Measurements from ENCODE around the gene DPH5.
"Not testable (repeated sequence)": the region's sequence is repeated elsewhere in the genome, so short reads cannot be mapped to it uniquely, and the experiment has no call there.

Gene DPH5

GRCh38 chr1:100960098-100960497 lies 65.5 kb downstream of the DPH5 start:
- TF ChIP-seq SUZ12 (IDR thresholded peaks at IDR 0.05) = no peak
- no peak for TF ChIP-seq TARDBP (IDR thresholded peaks at IDR 0.05)
- no peak for TF ChIP-seq ELF4 (IDR thresholded peaks at IDR 0.05)
- TF ChIP-seq FOXA1 (IDR thresholded peaks at IDR 0.05) = no peak
- no peak for TF ChIP-seq HDGF (IDR thresholded peaks at IDR 0.05; ENCODE audit: borderline replicate concordance)
- TF ChIP-seq ZNF384 (IDR thresholded peaks at IDR 0.05) = no peak
- TF ChIP-seq FOXM1 (IDR thresholded peaks at IDR 0.05; ENCODE audit: borderline replicate concordance) = no peak
- TF ChIP-seq SP1 (IDR thresholded peaks at IDR 0.05) = no peak
- TF ChIP-seq L3MBTL2 (conservative IDR thresholded peaks at IDR 0.05) = no peak
- TF ChIP-seq ARNT (IDR thresholded peaks at IDR 0.05) = no peak
- no peak for TF ChIP-seq NFRKB (IDR thresholded peaks at IDR 0.05)
- TF ChIP-seq BHLHE40 (IDR thresholded peaks at IDR 0.05; ENCODE audit: borderline replicate concordance) = no peak
- no peak for TF ChIP-seq FOXK2 (IDR thresholded peaks at IDR 0.05)
- TF ChIP-seq CTBP1 (IDR thresholded peaks at IDR 0.05; ENCODE audit: borderline replicate concordance) = no peak
- TF ChIP-seq LEF1 (IDR thresholded peaks at IDR 0.05; ENCODE audit: borderline replicate concordance) = no peak
- TF ChIP-seq PKNOX1 (IDR thresholded peaks at IDR 0.05) = no peak
- no peak for DNase-seq (ENCODE audit: extremely low spot score)
- ChIA-PET CTCF (interaction anchor here (0.6 kb wide), 1 partner anchor 16 kb away, joined by 3 read pairs; no protein-coding TSS in a partner anchor), POLR2A (no interaction called here)

- TF ChIP-seq SP1 (IDR thresholded peaks at IDR 0.05) = no peak
- TF ChIP-seq FOXA1 (IDR thresholded peaks at IDR 0.05) = no peak
- no peak for TF ChIP-seq ELF4 (IDR thresholded peaks at IDR 0.05)
- TF ChIP-seq CTBP1 (IDR thresholded peaks at IDR 0.05; ENCODE audit: borderline replicate concordance) = no peak
- TF ChIP-seq FOXK2 (IDR thresholded peaks at IDR 0.05) = no peak
- TF ChIP-seq PKNOX1 (IDR thresholded peaks at IDR 0.05) = no peak
- no peak for DNase-seq (ENCODE audit: extremely low spot score)
- ChIA-PET POLR2A (no interaction called here), CTCF (interaction anchor here (0.6 kb wide), 1 partner anchor 15 kb away, joined by 3 read pairs; no protein-coding TSS in a partner anchor)
Observed at GRCh38 chr1:100959502-100960060, 66.0 kb downstream of the DPH5 start.

- no peak for DNase-seq (ENCODE audit: extremely low spot score)
- ChIA-PET POLR2A (interaction anchor here (0.6 kb wide), 1 partner anchor 179 kb away, joined by 3 read pairs; no protein-coding TSS in a partner anchor), CTCF (interaction anchor here (0.6 to 0.7 kb wide), 2 partner anchors 284 to 938 kb away, joined by 3 read pairs; no protein-coding TSS in a partner anchor)
- TF ChIP-seq ELF4 (IDR thresholded peaks at IDR 0.05) = no peak
- TF ChIP-seq BHLHE40 (IDR thresholded peaks at IDR 0.05; ENCODE audit: borderline replicate concordance) = no peak
- no peak for TF ChIP-seq PKNOX1 (IDR thresholded peaks at IDR 0.05)
- no peak for TF ChIP-seq SP1 (IDR thresholded peaks at IDR 0.05)
Observed at GRCh38 chr1:100955322-100955721, 70.3 kb downstream of the DPH5 start.

GRCh38 chr1:100953960-100954730 lies 71.4 kb downstream of the DPH5 start:
- ChIA-PET POLR2A (no interaction called here), CTCF (no interaction called here)
- TF ChIP-seq L3MBTL2 (conservative IDR thresholded peaks at IDR 0.05) = no peak
- TF ChIP-seq LEF1 (IDR thresholded peaks at IDR 0.05; ENCODE audit: borderline replicate concordance) = no peak
- TF ChIP-seq FOXK2 (IDR thresholded peaks at IDR 0.05) = no peak
- TF ChIP-seq TARDBP (IDR thresholded peaks at IDR 0.05) = no peak
- TF ChIP-seq HDGF (IDR thresholded peaks at IDR 0.05; ENCODE audit: borderline replicate concordance) = no peak
- no peak for TF ChIP-seq ZNF384 (IDR thresholded peaks at IDR 0.05)
- TF ChIP-seq SUZ12 (IDR thresholded peaks at IDR 0.05) = no peak
- no peak for TF ChIP-seq ARNT (IDR thresholded peaks at IDR 0.05)
- no peak for TF ChIP-seq BHLHE40 (IDR thresholded peaks at IDR 0.05; ENCODE audit: borderline replicate concordance)
- no peak for TF ChIP-seq FOXA1 (IDR thresholded peaks at IDR 0.05)
- TF ChIP-seq CTBP1 (IDR thresholded peaks at IDR 0.05; ENCODE audit: borderline replicate concordance) = no peak
- no peak for TF ChIP-seq ELF4 (IDR thresholded peaks at IDR 0.05)
- TF ChIP-seq NFRKB (IDR thresholded peaks at IDR 0.05) = no peak
- TF ChIP-seq SP1 (IDR thresholded peaks at IDR 0.05) = no peak
- TF ChIP-seq FOXM1 (IDR thresholded peaks at IDR 0.05; ENCODE audit: borderline replicate concordance) = no peak
- no peak for TF ChIP-seq PKNOX1 (IDR thresholded peaks at IDR 0.05)
- no peak for DNase-seq (ENCODE audit: extremely low spot score)

- DNase-seq (ENCODE audit: extremely low spot score); CTCF ChIA-PET; POLR2A ChIA-PET: not testable (repeated sequence)
Observed at GRCh38 chr1:100952970-100953369, 72.6 kb downstream of the DPH5 start.
